ENCODE data around the gene RNF133.

- TF ChIP-seq CTCF (IDR thresholded peaks at IDR 0.05; ENCODE audit: low read depth, low read length) (no peak), EZH2phosphoT487 (IDR thresholded peaks at IDR 0.05; ENCODE audit: low read depth) (no peak)
Measured at GRCh38 chr7:122682815-122683550, 15.9 kb downstream of the RNF133 start.
